C4-2B (cell line): ENCODE results near the gene KRTAP10-5.

Experiments
- CTCF ChIP-seq: fragments of 450-650 bp; conservative IDR thresholded peaks from 2 replicates; pipeline ENCODE4 v1.5.1; 2017; ENCODE audit warnings: mild to moderate bottlenecking
- ZFX ChIP-seq: fragments of 450-650 bp; IDR thresholded peaks from 2 replicates; pipeline ENCODE4 v1.6.1; 2017

- TF ChIP-seq CTCF (no peak), ZFX (no peak)
Measured at GRCh38 chr21:44628707-44629391, 48.4 kb upstream of the KRTAP10-5 start.
